T-helper 1 cell (primary cell): Measurements from ENCODE around the gene FNBP1L.

Experiments
- DNase-seq, 5 donors: peaks; one replicate each; pipeline ENCODE4 v3.0.0-alpha.2; 2012 to 2020

Gene FNBP1L

GRCh38 chr1:93595266-93595665, 147.3 kb downstream of the FNBP1L start:
- no peak for DNase-seq

GRCh38 chr1:93595743-93596142, 147.8 kb downstream of the FNBP1L start:
- no peak for DNase-seq

- DNase-seq: no peak
Measured at GRCh38 chr1:93596329-93597089, 148.6 kb downstream of the FNBP1L start.

DNA sequence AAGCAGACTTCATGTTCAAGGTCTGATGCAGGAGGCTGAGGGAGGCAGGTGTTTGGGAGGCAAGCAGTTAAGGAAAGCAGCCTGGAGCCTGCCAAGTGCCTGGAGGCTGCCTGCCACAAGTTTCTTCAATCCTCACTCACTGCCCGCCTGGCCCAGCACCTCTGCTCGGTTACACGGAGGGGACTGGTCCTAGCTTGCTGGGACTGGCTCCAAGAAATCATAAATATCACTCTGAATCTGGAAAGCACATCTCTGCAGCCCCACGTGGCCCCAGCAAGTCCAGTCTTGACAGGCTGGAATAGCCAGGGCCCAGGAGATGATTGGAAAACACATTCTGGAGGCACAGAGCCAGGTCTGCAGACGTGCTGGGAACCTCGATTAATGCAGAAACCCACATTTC, 149.8 kb downstream of the FNBP1L start:
- DNase-seq: no peak

DNA sequence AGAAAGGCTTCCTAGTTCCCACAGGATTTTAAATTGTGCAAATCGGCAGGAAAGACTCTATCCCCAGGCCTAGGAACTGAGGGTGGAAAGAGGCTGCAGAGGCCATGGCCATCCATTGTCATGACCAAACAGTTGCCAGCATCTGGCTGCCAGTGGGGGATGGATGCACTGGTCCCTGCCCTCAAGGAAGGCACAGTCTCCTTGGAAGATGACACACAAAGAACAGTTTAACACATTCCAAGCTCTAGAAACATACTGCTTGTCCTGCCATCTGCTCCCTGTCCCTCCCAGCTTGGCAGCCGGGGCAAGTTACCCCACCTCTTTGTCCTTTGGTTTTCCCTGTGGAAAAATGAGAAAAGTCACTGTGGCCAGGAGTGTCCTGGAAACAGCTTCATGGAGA, 150.5 kb downstream of the FNBP1L start:
- no peak for DNase-seq

DNA sequence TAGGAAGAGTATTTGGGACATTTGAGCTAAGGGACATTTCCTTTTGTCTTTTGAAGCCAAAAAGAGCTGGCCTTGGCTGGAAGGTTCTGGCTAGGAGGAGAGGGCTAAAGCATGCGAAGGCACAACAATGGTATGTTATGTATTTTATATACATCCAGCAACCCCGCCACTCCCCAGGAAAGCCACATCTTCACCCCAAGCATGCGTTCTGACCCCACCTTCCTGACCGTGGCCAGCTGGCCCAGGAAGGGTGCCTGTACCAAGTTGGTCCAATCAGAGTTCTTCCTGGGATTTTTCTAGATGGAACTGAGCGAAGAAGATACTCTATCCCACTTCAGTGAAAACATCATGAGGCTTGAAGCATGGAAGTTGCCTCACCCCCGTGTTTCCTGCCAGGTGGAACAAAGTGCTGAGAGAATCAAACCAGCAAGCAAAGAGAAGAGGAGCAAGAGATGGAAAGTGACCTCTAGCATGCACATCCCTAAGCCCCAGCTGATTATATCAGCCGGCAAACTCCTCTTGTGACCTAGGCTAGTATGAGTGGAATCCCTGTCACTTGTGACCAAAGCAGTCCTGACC, 151.0 kb downstream of the FNBP1L start:
- DNase-seq: no peak

DNA sequence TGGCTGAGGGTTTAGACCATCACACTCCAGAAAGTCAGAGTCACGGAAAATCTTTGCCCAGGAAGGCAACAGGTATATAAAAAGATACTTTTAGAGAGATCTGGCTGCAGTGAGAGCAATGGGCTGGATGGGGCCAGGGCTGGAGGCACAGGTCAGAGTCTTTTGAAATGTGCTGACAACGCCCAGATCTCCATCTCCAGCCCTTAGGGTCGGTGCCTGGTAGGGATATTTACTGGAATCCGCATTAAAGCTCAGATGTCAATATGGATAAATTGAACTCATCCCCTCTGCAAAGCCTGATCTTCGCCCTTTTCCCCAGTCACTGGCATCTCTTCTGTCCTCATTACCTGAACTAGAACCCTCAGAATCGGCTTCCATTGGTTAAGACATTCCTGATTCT, 151.6 kb downstream of the FNBP1L start:
- no peak for DNase-seq

DNA sequence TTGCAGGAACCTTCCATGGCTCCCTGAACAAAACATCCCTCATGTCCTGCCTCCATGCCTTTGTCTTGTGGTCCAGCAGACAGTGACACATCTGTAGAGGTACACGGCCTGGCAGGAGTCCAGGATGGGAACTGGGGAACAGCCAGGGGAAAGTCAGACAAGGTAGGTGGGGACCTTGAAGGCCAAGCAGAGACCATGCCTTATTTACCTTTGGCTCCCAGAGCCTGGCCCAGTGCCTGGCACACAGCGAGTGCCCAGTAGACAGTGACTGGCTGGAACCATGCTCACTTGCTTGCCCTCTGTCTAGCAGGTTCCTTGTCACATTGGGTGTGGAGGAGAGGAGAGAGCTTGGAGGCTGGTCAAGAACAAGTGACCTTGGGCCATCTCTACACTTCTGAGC, 152.7 kb downstream of the FNBP1L start:
- no peak for DNase-seq

DNA sequence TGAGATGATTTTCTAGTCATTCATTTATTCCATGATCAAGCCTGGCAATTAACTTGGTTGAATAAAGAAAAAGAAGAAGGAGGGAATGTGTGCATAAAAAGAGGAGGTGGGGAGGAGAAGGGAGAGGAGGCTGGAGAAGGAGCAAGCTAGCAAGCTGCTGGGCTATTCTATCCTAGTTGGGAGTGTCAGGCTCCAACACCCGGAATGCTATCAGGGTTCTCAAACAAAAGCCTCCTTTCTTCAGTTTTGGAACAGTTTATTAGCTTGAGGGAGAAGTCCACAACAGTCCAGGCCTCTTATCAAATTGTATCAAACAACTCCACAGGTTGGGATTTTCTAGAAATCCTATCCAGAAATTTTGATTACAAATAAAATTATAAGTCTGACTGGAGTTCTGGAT, 153.8 kb downstream of the FNBP1L start:
- DNase-seq: no peak

DNA sequence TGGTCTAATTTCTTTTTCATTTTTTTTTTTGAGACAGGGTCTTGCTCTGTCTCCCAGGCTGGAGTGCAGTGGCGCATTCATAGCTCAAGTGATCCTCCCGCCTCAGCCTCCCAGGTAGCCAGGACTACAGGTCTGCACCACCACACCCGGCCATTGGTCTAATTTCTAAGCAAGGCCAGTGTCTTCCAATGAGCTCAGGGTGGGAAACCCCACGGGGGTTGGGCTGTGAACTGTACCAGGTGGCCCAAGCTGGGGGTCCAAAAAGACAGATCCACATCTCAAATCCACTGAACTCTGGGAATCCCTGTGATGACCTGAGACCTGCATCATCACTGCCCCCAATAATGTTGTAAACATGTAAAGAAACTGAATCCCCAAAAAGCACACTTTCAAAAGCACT, 154.2 kb downstream of the FNBP1L start:
- DNase-seq: no peak

DNA sequence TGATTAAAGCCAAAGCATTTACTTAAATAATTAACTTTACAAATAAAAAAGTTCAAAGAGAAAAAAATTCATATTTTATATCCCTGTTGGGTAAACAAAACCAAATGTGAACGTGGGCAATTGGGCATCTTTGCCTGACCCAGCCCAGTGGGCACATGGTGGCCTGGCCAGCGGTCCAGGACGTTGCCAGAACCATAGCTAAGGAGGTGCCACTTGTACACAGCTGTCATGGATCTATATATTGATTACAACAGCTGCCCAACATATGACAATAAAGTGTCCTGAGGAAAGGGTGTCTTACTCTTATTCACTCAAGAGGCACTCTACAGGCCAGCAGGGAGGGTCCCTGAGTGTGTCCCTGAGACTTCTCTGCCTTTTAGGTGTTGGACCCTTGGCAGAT, 155.2 kb downstream of the FNBP1L start:
- no peak for DNase-seq

DNA sequence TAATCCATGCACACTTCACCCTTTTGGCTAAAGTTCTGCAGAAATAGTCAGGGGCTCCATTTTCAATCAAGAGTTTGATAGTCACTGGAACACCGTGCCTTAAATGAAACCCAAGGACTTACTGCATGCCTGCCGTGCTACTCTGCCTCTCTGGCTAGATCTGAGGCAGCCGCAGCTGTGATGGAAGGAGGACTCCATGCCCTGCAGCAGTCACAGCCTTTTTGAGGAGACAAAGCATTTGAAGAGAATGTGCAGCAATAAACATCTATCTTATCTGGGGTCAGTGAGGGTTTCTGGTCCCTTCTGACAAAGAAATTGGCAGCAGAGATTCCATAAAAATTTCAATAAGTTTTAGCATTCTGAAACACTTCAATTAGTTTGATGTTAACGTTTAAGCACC, 155.7 kb downstream of the FNBP1L start:
- DNase-seq: no peak
